ENCODE data around the gene PIP4K2A.
"Not testable (repeated sequence)": the region's sequence is repeated elsewhere in the genome, so short reads cannot be mapped to it uniquely, and the experiment has no call there.

Gene PIP4K2A

GRCh38 chr10:22718659-22719058 lies 4.3 kb upstream of the PIP4K2A start:
- DNase-seq = not testable (repeated sequence)

- DNase-seq = no peak
Measured at GRCh38 chr10:22717728-22718127, 3.4 kb upstream of the PIP4K2A start.

- no peak for DNase-seq
Measured at GRCh38 chr10:22716943-22717342, 2.6 kb upstream of the PIP4K2A start.

- DNase-seq = no peak
Measured at GRCh38 chr10:22715290-22715625, 880 bp upstream of the PIP4K2A start.

- no peak for DNase-seq
Measured at GRCh38 chr10:22713853-22714478, 412 bp downstream of the PIP4K2A start.

GRCh38 chr10:22712956-22713852 lies 1.2 kb downstream of the PIP4K2A start:
- peak; percentile 44 for DNase-seq

GRCh38 chr10:22712211-22712955 lies 2.0 kb downstream of the PIP4K2A start:
- no peak for DNase-seq

- DNase-seq = no peak
Measured at GRCh38 chr10:22711373-22711772, 3.0 kb downstream of the PIP4K2A start.

- DNase-seq = no peak
Measured at GRCh38 chr10:22710139-22710745, 4.1 kb downstream of the PIP4K2A start.

- DNase-seq = no peak
Measured at GRCh38 chr10:22708772-22709171, 5.6 kb downstream of the PIP4K2A start.

- no peak for DNase-seq
Measured at GRCh38 chr10:22705527-22705926, 8.9 kb downstream of the PIP4K2A start.

- DNase-seq = no peak
Measured at GRCh38 chr10:22704942-22705341, 9.4 kb downstream of the PIP4K2A start.

- DNase-seq = no peak
Measured at GRCh38 chr10:22704471-22704911, 9.9 kb downstream of the PIP4K2A start.

GRCh38 chr10:22702348-22702747 lies 12.0 kb downstream of the PIP4K2A start:
- DNase-seq = no peak

GRCh38 chr10:22701132-22701826 lies 13.1 kb downstream of the PIP4K2A start:
- no peak for DNase-seq

- DNase-seq = no peak
Measured at GRCh38 chr10:22700489-22700888, 13.9 kb downstream of the PIP4K2A start.

- DNase-seq = no peak
Measured at GRCh38 chr10:22699976-22700375, 14.4 kb downstream of the PIP4K2A start.

- no peak for DNase-seq
Measured at GRCh38 chr10:22698941-22699440, 15.4 kb downstream of the PIP4K2A start.

- DNase-seq = no peak
Measured at GRCh38 chr10:22697800-22698199, 16.6 kb downstream of the PIP4K2A start.

- no peak for DNase-seq
Measured at GRCh38 chr10:22697101-22697500, 17.3 kb downstream of the PIP4K2A start.

GRCh38 chr10:22693860-22694259 lies 20.5 kb downstream of the PIP4K2A start:
- no peak for DNase-seq

- DNase-seq = no peak
Measured at GRCh38 chr10:22693371-22693784, 21.0 kb downstream of the PIP4K2A start.
